IPS DF 6.9 (cell line): Measurements from ENCODE around the gene WAS.
"Not testable (repeated sequence)": the region's sequence is repeated elsewhere in the genome, so short reads cannot be mapped to it uniquely, and the experiment has no call there.

Experiments used
- DNase-seq: peaks from one replicate; pipeline ENCODE4 v3.0.0-alpha.2; 2013; ENCODE audit warnings: low read depth, low spot score
- H3K27ac ChIP-seq: one replicate; pipeline ENCODE4 v1.5.1; 2013; ENCODE audit warnings: low read length, control low read depth
- H3K27me3 ChIP-seq: 2 replicates; pipeline ENCODE4 v1.6.1; 2013; ENCODE audit warnings: mild to moderate bottlenecking, low read length; ENCODE audit not compliant: control insufficient read depth, insufficient read depth
- H3K36me3 ChIP-seq: 2 replicates; pipeline ENCODE4 v1.6.1; 2013; ENCODE audit warnings: low read length; ENCODE audit not compliant: control insufficient read depth, insufficient read depth
- H3K4me1 ChIP-seq: 2 replicates; pipeline ENCODE4 v1.6.1; 2013; ENCODE audit warnings: low read length; ENCODE audit not compliant: control insufficient read depth, insufficient read depth
- H3K4me3 ChIP-seq: 2 replicates; pipeline ENCODE4 v1.5.1; 2013; ENCODE audit warnings: mild to moderate bottlenecking, low read length
- H3K9me3 ChIP-seq: 2 replicates; pipeline ENCODE4 v1.6.1; 2013; ENCODE audit warnings: low read length, inconsistent platforms; ENCODE audit not compliant: control insufficient read depth, insufficient read depth
- WGBS: extraction: QIAGEN DNeasy Blood & Tissue Kit; methylation state at CpG from one replicate; pipeline ENCODE4 v1.1.7; 2013; ENCODE audit warnings: mixed read lengths, missing lambda C conversion rate; ENCODE audit not compliant: insufficient read length, insufficient coverage; 5-methylcytosine and 5-hydroxymethylcytosine counted together

The WAS gene

GRCh38 chrX:48683411-48683982 is at the start of gene WAS:
WAS (plus strand) TSS chrX:48683799; CDS start chrX:48683854, 55 bp downstream.
- DNase-seq, result no peak
- Histone ChIP-seq H3K27me3 (no peaks in the 10 kb centered on the region), H3K4me3 (no peak within 1 kb of the TSS)

GRCh38 chrX:48636301-48636700 is 47.3 kb upstream of the WAS start:
- Histone ChIP-seq H3K9me3 (no peaks in the 10 kb centered on the region), H3K27me3 (no peaks in the 10 kb centered on the region), H3K27ac (no peak overlapping the region), H3K4me3 (no peak overlapping the region), H3K36me3 (no peaks in the 10 kb centered on the region), H3K4me1 (no peaks in the 10 kb centered on the region)
- DNase-seq, result no peak
- WGBS, result no CpG with 5 or more reads among the region's 1 CpG

More at GRCh38 chrX:48683411-48683982, at the start of gene WAS:
- Histone ChIP-seq H3K27ac (no peak within 1 kb of the TSS), H3K36me3 (no peaks in the 10 kb centered on the region), H3K9me3 (no peaks in the 10 kb centered on the region), H3K4me1 (no peaks in the 10 kb centered on the region)
- no CpG with 5 or more reads among the region's 13 CpGs for WGBS

GRCh38 chrX:48636776-48637175 is 46.8 kb upstream of the WAS start:
- Histone ChIP-seq H3K4me3 (no peak overlapping the region), H3K27ac (no peak overlapping the region), H3K9me3 (no peaks in the 10 kb centered on the region), H3K36me3 (no peaks in the 10 kb centered on the region), H3K4me1 (no peaks in the 10 kb centered on the region), H3K27me3 (no peaks in the 10 kb centered on the region)
- DNase-seq, result no peak
- no CpG with 5 or more reads among the region's 2 CpGs for WGBS

GRCh38 chrX:48645669-48646068 is 37.9 kb upstream of the WAS start:
- Histone ChIP-seq H3K4me1 (no peaks in the 10 kb centered on the region), H3K36me3 (no peaks in the 10 kb centered on the region), H3K4me3 (no peak overlapping the region), H3K27me3 (no peaks in the 10 kb centered on the region), H3K9me3 (no peaks in the 10 kb centered on the region), H3K27ac (no peak overlapping the region)
- WGBS, result no CpG with 5 or more reads among the region's 7 CpGs
- DNase-seq, result no peak

GRCh38 chrX:48648336-48648751 is 35.3 kb upstream of the WAS start:
- peak; percentile 16 for DNase-seq
- Histone ChIP-seq H3K27ac (no peak overlapping the region), H3K36me3 (no peaks in the 10 kb centered on the region)

GRCh38 chrX:48649102-48649501 is 34.5 kb upstream of the WAS start:
- no peak overlapping the region for H3K27ac ChIP-seq
- no peaks in the 10 kb centered on the region for H3K9me3 ChIP-seq
- H3K4me3 ChIP-seq, result no peak overlapping the region

More at GRCh38 chrX:48648336-48648751, 35.3 kb upstream of the WAS start:
- Histone ChIP-seq H3K4me1 (no peaks in the 10 kb centered on the region), H3K27me3 (no peaks in the 10 kb centered on the region), H3K9me3 (no peaks in the 10 kb centered on the region), H3K4me3 (no peak overlapping the region)
- no CpG with 5 or more reads among the region's 6 CpGs for WGBS

GRCh38 chrX:48652055-48652579 is 31.5 kb upstream of the WAS start:
- H3K27ac ChIP-seq, H3K36me3 ChIP-seq, H3K27me3 ChIP-seq, DNase-seq, H3K4me3 ChIP-seq, H3K9me3 ChIP-seq, H3K4me1 ChIP-seq: not testable (repeated sequence)
- no CpG with 5 or more reads among the region's 5 CpGs for WGBS

More at GRCh38 chrX:48649102-48649501, 34.5 kb upstream of the WAS start:
- WGBS, result no CpG with 5 or more reads among the region's 3 CpGs
- no peak for DNase-seq
- no peaks in the 10 kb centered on the region for H3K36me3 ChIP-seq
- H3K4me1 ChIP-seq, result no peaks in the 10 kb centered on the region
- no peaks in the 10 kb centered on the region for H3K27me3 ChIP-seq

- not testable (repeated sequence) for H3K9me3 ChIP-seq, H3K4me3 ChIP-seq, H3K36me3 ChIP-seq, H3K27me3 ChIP-seq, H3K4me1 ChIP-seq, DNase-seq, H3K27ac ChIP-seq
- WGBS, result no CpG with 5 or more reads among the region's 19 CpGs
Observed at GRCh38 chrX:48654746-48655145, 28.9 kb upstream of the WAS start.

GRCh38 chrX:48659686-48660085 is 23.9 kb upstream of the WAS start:
- not testable (repeated sequence) for H3K4me3 ChIP-seq, H3K27me3 ChIP-seq, H3K4me1 ChIP-seq, H3K27ac ChIP-seq, DNase-seq, H3K36me3 ChIP-seq, H3K9me3 ChIP-seq
- no CpG with 5 or more reads among the region's 34 CpGs for WGBS

GRCh38 chrX:48663241-48663640 is 20.4 kb upstream of the WAS start:
- Histone ChIP-seq H3K4me1 (no peaks in the 10 kb centered on the region), H3K27me3 (no peaks in the 10 kb centered on the region), H3K9me3 (no peaks in the 10 kb centered on the region), H3K4me3 (no peak overlapping the region), H3K27ac (no peak overlapping the region), H3K36me3 (no peaks in the 10 kb centered on the region)
- no peak for DNase-seq
- no CpG with 5 or more reads among the region's 1 CpG for WGBS

GRCh38 chrX:48664156-48664555 is 19.4 kb upstream of the WAS start:
- H3K4me3 ChIP-seq, result no peak overlapping the region
- no peak for DNase-seq
- no peaks in the 10 kb centered on the region for H3K36me3 ChIP-seq
- H3K27me3 ChIP-seq, result no peaks in the 10 kb centered on the region
- no CpG with 5 or more reads among the region's 1 CpG for WGBS
- no peaks in the 10 kb centered on the region for H3K9me3 ChIP-seq
- no peak overlapping the region for H3K27ac ChIP-seq
- no peaks in the 10 kb centered on the region for H3K4me1 ChIP-seq
